Spleen (tissue), 11 donors: Measurements from ENCODE around the gene ZNF747. TPM values are rescaled to one million over a fixed set of nuclear protein-coding genes. Genes with fewer than 3 reads are reported as not detected.

ENCODE experiments used
- DNase-seq: peaks from one replicate; pipeline ENCODE4 v3.0.0-alpha.2; 2020
- H3K27ac ChIP-seq, 8 donors: fragments of 200-600 bp; sonication (generic) in 7 of 8; 1 replicate in 4 of 8; 2 replicates in 4 of 8; pipeline versions ENCODE4 v1.5.0 to v1.8.0; 2016 to 2021; ENCODE audit warnings: inconsistent platforms in 4 of 8, mild to moderate bottlenecking in 4 of 8, moderate library complexity in 1 of 8
- H3K27me3 ChIP-seq, 7 donors: fragments of 200-600 bp; sonication (generic) in 6 of 7; replicated peaks in 1 of 7; 1 replicate in 4 of 7; 2 replicates in 3 of 7; pipeline versions ENCODE4 v1.5.0 to v1.8.0; 2016 to 2021; ENCODE audit warnings: inconsistent platforms in 3 of 7, mild to moderate bottlenecking in 1 of 7
- H3K36me3 ChIP-seq, 6 donors: fragments of 200-600 bp; sonication (generic) in 5 of 6; 1 replicate in 4 of 6; 2 replicates in 2 of 6; pipeline versions ENCODE4 v1.5.0 to v1.8.0; 2016 to 2021; ENCODE audit warnings: inconsistent platforms in 2 of 6
- H3K4me1 ChIP-seq, 6 donors: fragments of 200-600 bp; sonication (generic) in 5 of 6; 1 replicate in 3 of 6; 2 replicates in 3 of 6; pipeline versions ENCODE4 v1.5.0 to v1.8.0; 2016 to 2021; ENCODE audit warnings: inconsistent platforms in 3 of 6
- H3K4me3 ChIP-seq, 8 donors: fragments of 200-600 bp; sonication (generic) in 7 of 8; 1 replicate in 4 of 8; 2 replicates in 4 of 8; pipeline versions ENCODE4 v1.5.0 to v1.8.0; 2016 to 2021; ENCODE audit warnings: inconsistent platforms in 4 of 8, mild to moderate bottlenecking in 4 of 8, moderate library complexity in 2 of 8
- H3K9me3 ChIP-seq, 8 donors: fragments of 200-600 bp; sonication (generic) in 7 of 8; 1 replicate in 4 of 8; 2 replicates in 4 of 8; pipeline versions ENCODE4 v1.5.0 to v1.8.0; 2016 to 2021; ENCODE audit warnings: inconsistent platforms in 4 of 8
- POLR2A ChIP-seq, 3 donors: fragments of 450-650 bp; IDR thresholded peaks; one replicate each; pipeline ENCODE4 v1.5.1; 2017; ENCODE audit warnings: antibody characterized with exemption in 3 of 3, mild to moderate bottlenecking in 1 of 3
- POLR2AphosphoS5 ChIP-seq, 3 donors: sonication (generic); formaldehyde crosslinking; IDR thresholded peaks; one replicate each; pipeline ENCODE4 v1.5.1; 2017; ENCODE audit warnings: antibody characterized with exemption in 3 of 3
- WGBS, 5 donors: extraction: QIAGEN DNeasy Blood & Tissue Kit in 3 of 5; methylation state at CpG; one replicate each; pipeline versions ENCODE4 v1.1.5 to v1.1.7; 2013 to 2018; 5-methylcytosine and 5-hydroxymethylcytosine counted together
- intact Hi-C: fragments of 100-400 bp; cut with DNase I; formaldehyde crosslinking; loops from one replicate; pipeline ENCODE4 v1.15.0; 2023; ENCODE audit warnings: low total_unique reads
- polyA plus RNA-seq, 3 donors: library from polyadenylated mRNA; stranded (reverse); fragments of 200-250 nt; gene quantifications; one replicate each; pipeline ENCODE4 v1.2.1, GENCODE V29; 2013
- total RNA-seq, 7 donors: library from RNA; depleted of rRNA in 3 of 7; stranded (reverse); fragments of >200 nt in 3 of 7; fragmentation: NEBNext Ultra II Directional in 4 of 7; extraction: Animal tissue kit (Norgen Biotek cat#: 25700) in 4 of 7; gene quantifications; one replicate each; pipeline versions ENCODE4 v1.1.0 to v1.2.1, GENCODE V29; 2016 to 2021
- TF ChIP-seq, protein P1 (sequence below), 11 experiments: fragments of 200-600 bp in 7 of 11; fragments of 450-650 bp in 4 of 11; sonication (generic) in 4 of 11; IDR thresholded peaks in 8 of 11; conservative IDR thresholded peaks in 3 of 11; 1 replicate in 7 of 11; 2 replicates in 4 of 11; pipeline versions ENCODE4 v1.4.0 to v1.8.0; 2016 to 2021; ENCODE audit warnings: antibody characterized with exemption in 11 of 11, inconsistent platforms in 4 of 11, mild to moderate bottlenecking in 1 of 11
- donor health status: healthy with polysubstance abuse.
- donor health status: DM: no; HTN: no; CAD: no; lungs with moderate emphysema.
- donor health status: DM: no; HTN: no; CAD: no.
- donor health status: Bipolar disorder and iron deficiency.
- donor health status: healthy.
- donor health status: DM: no; HTN: no; CAD: no.
- donor health status: DM: yes; HTN: yes; CAD: no.

Gene ZNF747
- total and polyA plus RNA-seq, 10 donors = 5.9 to 16.1 (median 10.9) TPM

DNA sequence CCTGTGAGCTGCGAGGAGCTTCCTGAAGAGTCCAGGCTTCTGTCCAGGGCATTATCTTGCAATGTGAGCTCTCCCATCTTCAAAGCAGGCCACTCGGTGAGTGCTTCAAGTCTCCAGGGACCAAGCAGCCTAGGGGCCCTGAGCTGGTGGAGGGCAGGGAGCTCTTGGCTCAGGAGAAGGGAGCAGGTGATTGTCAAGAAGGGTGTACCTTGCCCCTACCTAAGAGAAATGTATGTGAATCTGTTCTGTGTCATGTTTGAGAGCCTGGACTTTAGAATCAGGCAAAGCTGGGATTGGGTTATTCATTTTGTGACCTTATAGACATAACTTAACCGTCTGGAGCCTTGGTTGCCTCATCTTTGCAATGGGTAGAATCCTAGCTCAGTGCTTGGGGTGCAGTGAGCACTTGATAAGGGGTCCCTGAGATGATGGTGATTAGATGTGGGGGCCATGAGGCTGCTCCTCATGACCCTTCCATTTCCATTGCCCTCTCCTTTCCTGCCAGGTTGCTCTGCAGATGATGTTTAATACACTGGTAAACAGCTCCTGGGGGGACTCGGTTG, 24.2 kb downstream of the ZNF747 start:
- 70 to 93% (median 81%) methylated on average over 4 of the region's 4 CpGs for WGBS, 5 donors
- TF ChIP-seq, protein P1, sequence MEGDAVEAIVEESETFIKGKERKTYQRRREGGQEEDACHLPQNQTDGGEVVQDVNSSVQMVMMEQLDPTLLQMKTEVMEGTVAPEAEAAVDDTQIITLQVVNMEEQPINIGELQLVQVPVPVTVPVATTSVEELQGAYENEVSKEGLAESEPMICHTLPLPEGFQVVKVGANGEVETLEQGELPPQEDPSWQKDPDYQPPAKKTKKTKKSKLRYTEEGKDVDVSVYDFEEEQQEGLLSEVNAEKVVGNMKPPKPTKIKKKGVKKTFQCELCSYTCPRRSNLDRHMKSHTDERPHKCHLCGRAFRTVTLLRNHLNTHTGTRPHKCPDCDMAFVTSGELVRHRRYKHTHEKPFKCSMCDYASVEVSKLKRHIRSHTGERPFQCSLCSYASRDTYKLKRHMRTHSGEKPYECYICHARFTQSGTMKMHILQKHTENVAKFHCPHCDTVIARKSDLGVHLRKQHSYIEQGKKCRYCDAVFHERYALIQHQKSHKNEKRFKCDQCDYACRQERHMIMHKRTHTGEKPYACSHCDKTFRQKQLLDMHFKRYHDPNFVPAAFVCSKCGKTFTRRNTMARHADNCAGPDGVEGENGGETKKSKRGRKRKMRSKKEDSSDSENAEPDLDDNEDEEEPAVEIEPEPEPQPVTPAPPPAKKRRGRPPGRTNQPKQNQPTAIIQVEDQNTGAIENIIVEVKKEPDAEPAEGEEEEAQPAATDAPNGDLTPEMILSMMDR (IDR thresholded peaks at IDR 0.05 in 8 of 11, conservative IDR thresholded peaks at IDR 0.05 in 3 of 11) = no peak
- TF ChIP-seq POLR2A (IDR thresholded peaks at IDR 0.05) (no peak), POLR2AphosphoS5 (IDR thresholded peaks at IDR 0.05) (no peak)
- H3K27ac ChIP-seq = peak overlapping the region in 1 of 8 donors; percentile 17
- H3K4me1 ChIP-seq = no peaks in the 10 kb centered on the region
- H3K4me3 ChIP-seq = no peak overlapping the region
- no peaks in the 10 kb centered on the region for H3K9me3 ChIP-seq
- peaks cover 0 to 100% (median 85%) of the 10 kb centered on the region in 6 donors for H3K36me3 ChIP-seq
- intact Hi-C loops = no loop called here
- H3K27me3 ChIP-seq = no peaks in the 10 kb centered on the region
- DNase-seq = no peak

DNA sequence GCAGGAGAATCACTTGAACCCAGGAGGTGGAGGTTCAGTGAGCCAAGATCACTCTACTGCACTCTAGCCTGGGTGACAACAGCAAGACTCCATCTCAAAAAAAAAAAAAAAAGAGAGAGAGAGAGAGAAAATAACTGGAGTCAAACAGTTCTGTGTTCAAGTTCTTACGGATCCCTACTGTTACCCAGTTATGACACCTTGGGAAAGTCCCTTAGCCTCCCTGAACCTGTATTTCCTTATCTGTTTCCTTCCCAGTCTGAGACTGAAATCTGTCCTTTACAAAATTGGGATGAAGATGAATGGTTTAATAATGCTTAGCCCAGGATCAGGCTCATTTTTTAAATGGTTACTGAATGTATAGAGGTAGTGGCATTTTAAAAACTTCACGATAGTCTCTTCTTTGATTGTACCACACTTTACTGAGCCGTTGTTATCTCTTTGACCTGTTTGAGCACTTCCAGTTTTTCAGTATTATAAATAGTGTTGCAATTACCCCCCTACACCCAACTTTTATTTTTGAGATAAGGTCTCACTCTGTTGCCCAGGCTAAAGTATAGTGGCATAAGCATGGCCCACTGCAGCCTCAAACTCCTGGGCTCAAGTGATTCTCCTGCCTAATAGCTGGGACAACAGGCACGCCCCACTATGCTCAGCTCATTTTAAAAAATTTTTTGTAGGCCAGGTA, 25.4 kb downstream of the ZNF747 start:
- intact Hi-C loops = no loop called here
- Histone ChIP-seq H3K36me3 (peaks cover 0 to 100% (median 86%) of the 10 kb centered on the region in 6 donors), H3K27me3 (no peaks in the 10 kb centered on the region), H3K4me3 (no peak overlapping the region), H3K27ac (no peak overlapping the region), H3K4me1 (no peaks in the 10 kb centered on the region), H3K9me3 (no peaks in the 10 kb centered on the region)
- TF ChIP-seq POLR2AphosphoS5 (IDR thresholded peaks at IDR 0.05) = no peak
- TF ChIP-seq POLR2A (IDR thresholded peaks at IDR 0.05) = no peak
- no peak for DNase-seq
- 59 to 83% (median 81%) methylated on average over 4 of the region's 4 CpGs for WGBS, 5 donors

DNA sequence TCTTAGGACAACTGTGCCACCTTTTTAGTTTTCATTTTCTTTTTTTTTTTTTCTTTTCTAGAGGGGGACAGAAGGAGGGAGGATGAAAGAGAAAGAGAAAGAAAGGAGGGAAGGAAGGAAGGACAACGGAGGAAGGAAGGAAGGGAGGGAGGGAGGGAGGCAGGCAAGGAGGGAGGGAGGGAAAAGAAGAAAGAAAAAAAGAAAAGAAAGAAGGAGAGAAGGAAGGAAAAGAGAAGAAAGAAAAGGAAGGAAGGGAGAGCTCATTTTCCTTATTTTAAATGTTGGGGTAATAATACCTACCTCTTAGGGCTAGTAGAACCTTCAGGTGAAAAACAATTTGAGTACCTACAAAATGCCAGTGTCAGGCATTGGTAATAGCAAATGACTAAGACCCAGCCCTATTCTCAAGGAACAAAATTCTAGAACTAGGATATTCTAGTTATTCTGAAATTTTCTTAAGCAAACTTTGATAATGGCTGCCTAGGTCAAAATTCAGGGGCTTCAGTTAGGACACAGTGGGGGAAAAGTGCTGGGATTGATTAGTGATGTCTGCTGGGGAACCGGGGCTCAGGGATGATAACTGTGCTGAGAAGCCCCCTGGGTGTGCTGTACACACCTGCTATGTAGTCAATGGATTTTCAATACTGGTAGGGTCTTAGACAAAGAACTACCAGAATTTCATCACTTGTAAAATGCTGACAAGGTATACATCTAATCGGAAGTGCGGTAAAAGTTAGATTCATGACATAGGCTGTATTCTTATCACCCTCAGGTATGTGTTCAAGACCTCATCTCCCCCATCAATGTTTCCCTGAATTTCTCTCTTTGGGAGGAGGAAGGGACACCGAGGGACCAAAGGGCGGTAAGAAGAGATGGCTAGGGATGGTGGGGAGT, 31.0 kb downstream of the ZNF747 start:
- 83 to 86% (median 85%) methylated on average over 6 of the region's 6 CpGs for WGBS, 5 donors
- H3K27me3 ChIP-seq = no peaks in the 10 kb centered on the region
- TF ChIP-seq, protein P1 (IDR thresholded peaks at IDR 0.05 in 8 of 11, conservative IDR thresholded peaks at IDR 0.05 in 3 of 11) = no peak
- TF ChIP-seq POLR2AphosphoS5 (IDR thresholded peaks at IDR 0.05) (no peak), POLR2A (IDR thresholded peaks at IDR 0.05) (no peak)
- intact Hi-C loops = no loop called here
- no peak for DNase-seq
- peaks cover 0 to 100% (median 83%) of the 10 kb centered on the region in 6 donors for H3K36me3 ChIP-seq
- H3K9me3 ChIP-seq = no peaks in the 10 kb centered on the region
- no peaks in the 10 kb centered on the region for H3K4me1 ChIP-seq
- no peak overlapping the region for H3K27ac ChIP-seq
- H3K4me3 ChIP-seq = no peak overlapping the region

DNA sequence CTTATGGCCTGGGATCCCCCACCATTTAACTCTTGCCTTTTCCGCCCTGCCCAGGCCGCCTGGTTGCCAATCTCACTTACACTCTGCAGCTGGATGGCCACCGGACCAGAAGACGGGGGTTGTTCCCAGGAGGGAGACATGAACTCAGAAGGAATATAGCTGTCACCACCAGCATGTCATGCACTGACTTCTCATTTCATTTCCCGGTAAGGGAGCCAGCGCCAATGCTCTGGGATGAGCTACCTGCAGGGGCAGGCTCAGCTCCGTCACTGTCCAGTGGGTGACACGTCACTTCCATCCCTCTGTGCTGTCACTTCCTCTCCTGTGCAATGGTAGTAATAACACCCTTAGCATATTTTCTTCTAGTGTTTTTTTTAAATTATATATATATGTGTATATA, 35.4 kb downstream of the ZNF747 start:
- Histone ChIP-seq H3K27me3 (no peaks in the 10 kb centered on the region), H3K9me3 (no peaks in the 10 kb centered on the region), H3K4me1 (no peaks in the 10 kb centered on the region), H3K4me3 (peak overlapping the region in 2 of 8 donors; percentile 17 to 34), H3K27ac (no peak overlapping the region), H3K36me3 (peaks cover 0 to 100% (median 90%) of the 10 kb centered on the region in 6 donors)
- 73 to 83% (median 79%) methylated on average over 7 to 8 of the region's 8 CpGs for WGBS, 5 donors
- intact Hi-C loops = no loop called here
- DNase-seq = no peak
- TF ChIP-seq, protein P1 (IDR thresholded peaks at IDR 0.05 in 8 of 11, conservative IDR thresholded peaks at IDR 0.05 in 3 of 11) = no peak
- TF ChIP-seq POLR2A (IDR thresholded peaks at IDR 0.05) (no peak), POLR2AphosphoS5 (IDR thresholded peaks at IDR 0.05) (no peak)
